AG04449 (cell line): ENCODE measurements around the gene POLR3B.

Experiments
- CTCF ChIA-PET: fragments of 350-600 bp; formaldehyde crosslinking; extraction: SDS; loops from one replicate; lab custom pipeline; 2021; ENCODE audit warnings: antibody characterized with exemption; lab: Yijun Ruan, JAX
- POLR2A ChIA-PET: fragments of 400-600, 350-600 bp; formaldehyde crosslinking; extraction: SDS; loops from one replicate; lab custom pipeline; 2020; ENCODE audit warnings: antibody characterized with exemption, inconsistent platforms; lab: Yijun Ruan, JAX
- DNase-seq: peaks from one replicate; pipeline ENCODE4 v3.0.0-alpha.2; 2010; ENCODE audit warnings: low read depth, low spot score
- H3K4me3 ChIP-seq: 2 replicates; pipeline ENCODE4 v1.5.1; 2011; ENCODE audit warnings: low read depth, mild to moderate bottlenecking, control low read depth, low read length
- CTCF ChIP-seq: IDR thresholded peaks from one replicate; pipeline ENCODE4 v1.5.1; 2011; ENCODE audit warnings: mild to moderate bottlenecking, moderate library complexity, low read length, control low read depth, inconsistent platforms; ENCODE audit not compliant: insufficient read depth; ENCODE audit errors: missing control alignments

POLR3B gene

GRCh38 chr12:106386813-106387535, 29.4 kb downstream of the POLR3B start:
- DNase-seq, result peak; percentile 74
- TF ChIP-seq CTCF, result no peak
- no peak overlapping the region for H3K4me3 ChIP-seq
- CTCF ChIA-PET, result interaction anchor here (0.8 to 11.1 kb wide), 16 partner anchors 9 to 1223 kb away, joined by 3 to 118 read pairs (median 4); no protein-coding TSS in a partner anchor
- POLR2A ChIA-PET, result interaction anchor here (0.7 kb wide), 1 partner anchor 160 kb away, joined by 3 read pairs; no protein-coding TSS in a partner anchor

- ChIA-PET CTCF (interaction anchor here (0.8 to 11.1 kb wide), 12 partner anchors 9 to 702 kb away, joined by 3 to 118 read pairs (median 4); no protein-coding TSS in a partner anchor), POLR2A (no interaction called here)
- no peak for DNase-seq
- TF ChIP-seq CTCF, result no peak
- no peak overlapping the region for H3K4me3 ChIP-seq
Measured at GRCh38 chr12:106387848-106388377, 30.4 kb downstream of the POLR3B start.

GRCh38 chr12:106389151-106389550, 31.6 kb downstream of the POLR3B start:
- ChIA-PET POLR2A (interaction anchor here (0.6 kb wide), 1 partner anchor 815 kb away, joined by 4 read pairs; no protein-coding TSS in a partner anchor), CTCF (interaction anchor here (1.4 to 2.6 kb wide), 3 partner anchors 32 to 530 kb away, joined by 6 to 11 read pairs (median 9); partner anchors contain the start of gene POLR3B)
- no peak for DNase-seq
- no peak for TF ChIP-seq CTCF
- H3K4me3 ChIP-seq, result no peak overlapping the region

- no peak overlapping the region for H3K4me3 ChIP-seq
- no peak for DNase-seq
- TF ChIP-seq CTCF, result no peak
- CTCF ChIA-PET, result interaction anchor here (2.4 kb wide), 1 partner anchor 527 kb away, joined by 11 read pairs; no protein-coding TSS in a partner anchor
- POLR2A ChIA-PET, result no interaction called here
Measured at GRCh38 chr12:106392759-106393158, 35.2 kb downstream of the POLR3B start.

- POLR2A ChIA-PET, result no interaction called here
- no peak for TF ChIP-seq CTCF
- CTCF ChIA-PET, result interaction anchor here (1.4 kb wide), 1 partner anchor 9 kb away, joined by 3 read pairs; no protein-coding TSS in a partner anchor
Measured at GRCh38 chr12:106409878-106410277, 52.3 kb downstream of the POLR3B start.

GRCh38 chr12:106412563-106412962, 55.0 kb downstream of the POLR3B start:
- no peak for TF ChIP-seq CTCF
- H3K4me3 ChIP-seq, result no peak overlapping the region
- CTCF ChIA-PET, result no interaction called here
- POLR2A ChIA-PET, result no interaction called here
- DNase-seq, result no peak

More at GRCh38 chr12:106409878-106410277, 52.3 kb downstream of the POLR3B start:
- no peak overlapping the region for H3K4me3 ChIP-seq
- DNase-seq, result no peak
